ENCODE data around the gene COL12A1.

COL12A1 gene

DNA sequence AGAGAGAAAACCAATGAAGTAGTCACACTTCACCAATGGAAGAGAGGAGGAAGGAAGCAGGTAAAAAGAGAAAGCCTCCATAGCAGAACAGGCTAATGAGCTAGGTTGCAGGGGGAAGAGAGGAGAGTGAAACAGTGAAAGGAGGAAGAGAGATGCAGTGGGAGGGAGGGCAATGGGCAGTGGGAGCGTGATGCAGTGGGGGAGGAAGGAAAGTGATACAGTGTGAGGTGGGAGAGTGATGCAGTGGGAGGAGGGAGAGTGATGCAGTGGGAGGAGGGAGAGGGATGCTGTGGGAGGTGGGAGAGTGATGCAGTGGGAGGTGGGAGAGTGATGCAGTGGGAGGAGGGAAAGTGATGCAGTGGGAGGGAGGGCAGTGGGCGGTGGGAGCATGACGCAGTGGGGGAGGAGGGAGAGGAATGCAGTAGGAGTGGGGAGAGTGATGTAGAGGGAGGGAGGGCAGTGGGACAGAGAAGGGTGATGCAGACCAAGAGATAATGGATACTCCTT is 29.7 kb downstream of the COL12A1 start:
- DNase-seq, result no peak

DNA sequence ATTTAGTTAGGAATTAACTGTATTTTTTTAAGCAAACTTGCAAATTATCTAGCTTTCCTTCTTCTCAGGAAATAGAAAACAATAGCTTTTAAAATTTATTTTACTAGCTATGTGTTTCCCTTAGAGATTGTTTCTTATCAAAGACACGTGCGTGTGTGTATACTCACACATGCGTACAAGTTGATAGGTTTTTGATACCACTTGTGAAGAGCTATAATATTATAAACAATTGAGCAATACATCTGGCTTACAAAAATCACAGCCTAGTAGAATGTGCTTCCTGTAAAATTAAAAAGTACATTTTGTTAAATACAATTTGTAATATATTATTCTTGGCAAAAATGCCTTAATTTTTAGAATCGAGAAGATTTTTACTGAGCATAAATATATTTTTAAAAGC is 33.9 kb downstream of the COL12A1 start:
- DNase-seq, result no peak

DNA sequence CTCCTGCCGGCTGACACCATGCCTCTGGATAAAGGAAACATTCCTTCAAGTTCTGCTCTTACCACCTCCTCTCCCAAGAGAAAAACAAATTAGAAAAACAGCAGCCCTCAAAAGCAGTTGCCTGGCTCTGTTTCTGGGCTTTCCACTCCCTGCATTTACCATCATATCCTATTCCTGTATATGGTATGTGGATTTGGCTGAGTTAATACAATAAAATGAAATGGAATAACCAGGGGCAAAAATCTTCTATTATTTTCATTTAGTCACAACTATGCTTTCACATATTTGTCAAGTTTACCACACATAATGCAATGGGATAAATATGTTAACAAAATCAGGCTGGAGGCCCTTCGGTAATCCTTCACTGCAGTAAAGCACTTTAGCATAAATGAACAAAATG is 34.3 kb downstream of the COL12A1 start:
- no peak for DNase-seq

DNA sequence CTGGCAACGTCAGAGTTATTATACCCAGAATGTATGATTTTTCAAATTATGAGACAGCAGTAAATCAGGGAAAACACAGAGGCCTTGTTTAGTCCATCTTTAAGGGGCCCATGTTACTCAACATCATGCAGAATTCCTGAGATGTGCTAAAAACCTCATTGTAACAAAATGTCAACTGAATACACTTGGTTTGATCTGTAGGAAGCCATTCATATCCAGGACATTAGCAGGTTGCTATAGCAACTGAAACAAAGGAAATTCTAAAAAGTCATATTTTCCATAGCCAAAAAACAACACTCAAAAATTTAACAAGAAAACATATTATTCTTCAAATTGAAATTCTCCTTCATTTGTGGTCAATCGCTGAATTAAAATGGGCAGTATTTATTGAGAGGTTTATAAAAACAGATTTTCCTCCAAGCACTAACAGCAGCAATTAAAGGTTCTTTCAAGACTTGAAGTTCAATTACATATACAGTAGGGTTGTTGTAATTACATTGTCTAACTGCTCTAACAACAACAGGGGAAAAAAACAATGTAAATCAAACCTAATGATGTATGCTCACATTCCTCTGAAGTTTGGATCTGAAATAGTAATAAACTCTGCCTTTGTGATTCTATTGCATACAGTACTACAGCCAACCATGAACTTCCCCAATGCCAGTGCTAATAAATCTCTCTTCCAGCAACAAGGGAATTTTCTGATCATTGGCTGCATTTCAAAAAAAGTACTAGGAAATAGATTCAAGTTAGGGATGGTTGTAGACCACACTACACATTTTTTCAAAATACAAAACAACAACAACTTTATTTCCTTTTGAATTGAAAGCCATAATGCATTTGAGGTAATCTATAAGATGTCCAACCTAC is 34.9 kb downstream of the COL12A1 start:
- no peak for DNase-seq

DNA sequence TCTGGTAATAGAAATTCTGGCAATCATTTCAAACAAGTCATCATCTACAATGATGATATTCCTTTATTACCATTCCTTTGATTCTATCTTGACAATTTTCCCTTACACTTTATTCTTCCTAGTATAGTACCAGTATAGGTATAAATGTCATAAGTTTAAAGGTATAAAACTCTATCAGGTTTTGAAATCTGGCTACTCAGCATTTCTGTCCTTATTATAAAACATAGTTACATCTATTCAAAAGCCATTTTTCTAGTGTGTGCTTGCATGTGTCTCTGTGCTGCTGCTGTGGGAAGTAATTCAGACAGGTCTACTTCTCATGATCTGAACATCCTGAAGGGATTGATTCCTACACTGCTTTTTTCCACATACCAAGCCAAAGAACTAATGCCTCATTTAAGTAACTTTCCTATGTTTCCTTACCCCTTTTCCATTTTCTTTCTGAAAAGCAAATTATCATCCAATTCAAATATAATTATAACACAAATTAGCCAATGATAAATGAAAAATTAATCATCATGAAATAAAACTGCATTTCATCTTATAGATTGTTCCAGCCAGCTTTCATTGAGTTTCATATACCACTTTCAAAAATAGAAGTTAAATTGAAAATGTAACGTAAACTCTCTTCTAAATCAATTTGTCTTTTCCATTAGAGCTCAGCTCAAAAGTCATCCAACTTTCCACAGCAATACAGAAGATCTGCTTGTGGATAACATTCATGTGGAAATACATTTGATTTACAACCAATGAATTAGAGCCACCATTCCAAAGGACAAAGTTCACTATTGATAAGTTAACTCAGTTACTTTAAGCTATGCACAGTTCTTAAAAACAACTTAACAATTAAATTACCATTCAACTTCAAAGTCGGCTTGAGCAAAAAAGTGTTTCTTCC is 35.9 kb downstream of the COL12A1 start:
- DNase-seq, result no peak

DNA sequence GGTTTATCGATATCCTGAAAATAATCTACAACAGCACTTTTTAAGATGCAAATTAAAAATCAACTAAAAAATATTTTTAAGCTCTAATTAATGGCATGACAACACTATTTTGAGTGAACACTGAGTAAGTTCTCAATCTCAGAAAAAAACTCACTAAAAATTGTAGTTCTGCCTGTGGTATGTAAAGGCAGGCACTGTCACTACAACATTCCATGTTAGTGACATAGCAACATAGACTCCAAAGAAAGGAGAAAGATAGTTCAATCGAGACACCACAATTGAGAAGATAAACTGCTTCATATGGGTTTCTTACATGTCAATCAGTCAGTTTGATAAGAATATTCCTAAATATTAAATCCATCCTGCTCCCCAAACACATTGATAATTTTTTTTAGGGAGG is 38.0 kb downstream of the COL12A1 start:
- DNase-seq, result no peak

DNA sequence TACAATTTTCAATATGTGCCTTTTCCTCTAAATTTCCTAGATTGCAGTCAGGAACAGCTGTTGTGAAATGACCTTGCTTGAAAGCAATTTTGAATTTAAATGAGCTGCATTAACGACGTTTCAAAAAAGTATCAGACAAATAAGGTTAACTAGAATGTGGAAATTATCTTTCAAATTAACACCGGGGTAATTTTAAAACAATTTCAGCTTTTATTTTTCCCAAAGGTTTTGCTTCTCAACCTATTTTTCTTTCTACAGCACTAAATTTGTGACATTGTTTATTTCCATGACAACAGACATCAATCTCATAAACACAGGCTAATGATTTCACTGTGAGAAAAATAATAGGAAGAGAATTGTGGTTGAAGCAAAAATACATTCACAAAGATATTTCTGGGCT is 38.5 kb downstream of the COL12A1 start:
- no peak for DNase-seq

DNA sequence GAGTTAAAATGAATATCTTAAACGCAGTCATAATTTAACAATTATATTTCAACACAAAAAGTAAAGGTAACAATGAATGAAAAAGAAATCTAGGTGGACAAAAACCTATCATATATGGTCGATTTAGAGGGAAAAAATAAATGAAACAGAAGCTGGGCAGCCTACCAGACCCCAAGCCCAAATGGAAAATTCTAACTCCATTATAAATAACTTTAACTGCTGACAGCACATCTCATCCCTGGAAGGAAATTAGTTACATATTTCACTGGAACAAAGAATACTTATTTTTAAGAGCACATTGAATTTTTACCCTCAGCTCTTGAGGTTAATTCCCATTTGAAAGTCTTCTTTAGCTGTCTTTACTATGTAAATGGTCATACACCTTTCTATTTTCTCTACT is 39.1 kb downstream of the COL12A1 start:
- no peak for DNase-seq

DNA sequence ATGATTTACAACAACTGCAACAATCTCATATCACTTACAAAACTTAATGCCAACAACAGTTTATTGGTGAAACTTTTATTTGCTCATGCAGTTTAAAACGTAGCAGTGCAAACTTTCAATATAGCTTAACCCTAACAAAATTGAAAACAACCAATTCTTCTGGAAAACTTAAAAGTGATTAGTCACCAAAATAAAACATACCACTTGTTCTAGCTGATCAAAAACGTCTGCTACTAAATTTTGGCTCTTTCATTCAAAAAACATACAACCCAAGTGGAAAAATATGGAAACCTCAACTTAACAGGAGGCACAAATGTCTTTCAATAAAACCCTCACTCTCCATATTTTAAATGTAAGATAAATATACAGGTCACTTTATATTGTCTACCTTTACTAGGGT is 39.6 kb downstream of the COL12A1 start:
- no peak for DNase-seq

DNA sequence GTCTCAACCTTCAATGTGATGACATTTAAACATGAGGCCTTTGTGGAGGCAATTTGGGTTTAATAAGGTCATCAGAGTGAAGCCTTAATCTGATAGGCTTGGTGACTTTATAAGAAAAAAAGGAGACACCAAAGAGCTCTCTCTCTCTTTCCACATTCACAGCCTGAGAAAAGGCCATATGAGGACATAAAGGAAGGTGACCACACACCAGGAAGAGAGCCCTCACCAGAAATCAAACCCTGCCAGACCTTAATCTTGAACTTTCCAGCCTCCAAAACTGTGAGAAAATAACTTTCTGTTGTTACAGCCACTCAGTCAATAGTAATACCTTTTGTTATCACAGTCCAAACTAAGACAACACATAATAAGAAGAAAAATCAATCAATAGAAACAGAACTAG is 47.7 kb downstream of the COL12A1 start:
- DNase-seq, result no peak

DNA sequence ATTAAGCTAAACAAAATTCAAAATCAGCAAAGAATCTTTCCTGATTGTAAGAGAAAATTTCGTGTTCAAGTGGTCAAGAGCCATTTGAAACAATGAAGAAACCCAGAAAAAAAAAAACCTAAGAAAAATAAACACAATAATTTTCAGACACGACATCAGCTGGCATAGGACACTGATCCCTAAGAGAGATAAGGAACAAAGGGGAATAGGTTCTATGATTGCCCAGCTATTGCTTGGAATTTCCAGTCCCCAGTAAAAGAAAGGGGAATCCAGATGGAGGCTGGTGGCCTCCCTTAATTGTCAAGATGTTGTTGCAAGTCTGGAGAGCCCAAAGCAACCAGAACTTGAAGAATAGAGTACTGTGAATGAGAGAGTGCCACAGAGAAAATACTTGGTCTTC is 48.5 kb downstream of the COL12A1 start:
- DNase-seq, result no peak

DNA sequence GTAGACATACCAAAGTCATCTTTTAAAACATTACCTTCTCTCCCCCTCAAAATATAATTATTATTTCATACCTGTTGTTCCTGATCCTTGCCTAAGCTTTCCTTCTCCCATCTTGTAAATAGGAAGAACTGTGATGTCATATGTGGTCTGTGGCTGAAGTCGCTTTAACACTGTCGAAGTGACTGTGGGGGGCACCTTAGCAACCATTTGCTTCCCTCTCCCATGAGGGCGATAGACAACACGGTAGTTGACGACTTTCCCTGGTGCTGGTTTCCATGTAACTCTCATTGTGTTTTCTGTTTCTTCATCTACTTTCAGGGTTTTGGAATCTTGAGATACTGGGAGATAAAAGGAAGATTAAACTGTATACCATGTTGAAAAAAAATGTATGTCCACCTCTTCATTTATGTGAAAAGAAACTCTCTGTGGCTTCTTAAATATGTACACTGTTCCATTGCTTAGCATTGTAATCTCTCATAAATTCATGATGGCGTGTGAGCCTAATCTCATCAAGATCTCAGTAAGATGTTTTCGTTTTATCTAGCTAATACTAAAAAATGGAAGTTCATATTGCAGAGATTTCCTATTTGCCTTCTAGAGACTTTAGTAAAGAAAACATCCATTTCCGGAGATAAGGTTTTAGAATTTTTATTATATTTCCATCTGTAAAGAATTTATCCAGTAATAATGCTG is 49.5 kb downstream of the COL12A1 start:
- DNase-seq, result no peak

DNA sequence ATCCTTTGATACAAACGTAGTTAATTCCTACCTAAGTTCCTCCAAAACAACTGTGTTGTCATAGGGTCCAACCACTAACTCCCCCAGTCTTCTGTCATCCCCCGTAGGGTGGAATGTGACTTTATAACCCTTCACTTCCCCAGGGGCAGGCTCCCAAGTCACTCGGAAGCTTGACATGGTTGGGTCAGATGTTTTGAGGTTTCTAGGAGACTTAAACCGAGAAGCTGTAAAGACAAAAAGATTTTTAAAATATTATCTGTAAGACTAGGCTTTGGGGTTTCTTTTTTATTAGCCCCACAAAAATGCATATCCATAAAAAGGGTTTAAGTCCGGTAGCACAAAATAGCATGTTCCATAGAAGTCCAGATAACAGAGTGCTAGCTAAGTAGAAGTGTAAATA is 50.2 kb downstream of the COL12A1 start:
- DNase-seq, result no peak

DNA sequence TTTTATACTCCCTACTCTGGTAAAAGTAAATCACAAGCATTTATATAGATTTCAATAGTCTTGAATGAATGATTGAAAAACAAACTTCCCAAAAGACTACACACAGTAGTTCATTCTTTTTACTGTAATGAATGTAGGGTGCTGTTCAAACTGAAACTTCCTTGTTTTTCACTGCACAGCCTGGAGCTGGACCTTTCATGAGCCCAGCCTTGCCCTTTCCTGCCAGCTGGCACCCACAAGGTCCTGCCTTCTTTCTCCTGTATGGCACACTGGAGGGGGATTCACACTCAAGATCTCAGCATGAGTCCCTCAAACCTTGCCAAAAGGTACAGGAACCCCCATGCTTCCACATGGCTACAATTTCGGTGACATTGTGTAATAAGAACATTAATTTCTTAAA is 50.9 kb downstream of the COL12A1 start:
- DNase-seq, result no peak

DNA sequence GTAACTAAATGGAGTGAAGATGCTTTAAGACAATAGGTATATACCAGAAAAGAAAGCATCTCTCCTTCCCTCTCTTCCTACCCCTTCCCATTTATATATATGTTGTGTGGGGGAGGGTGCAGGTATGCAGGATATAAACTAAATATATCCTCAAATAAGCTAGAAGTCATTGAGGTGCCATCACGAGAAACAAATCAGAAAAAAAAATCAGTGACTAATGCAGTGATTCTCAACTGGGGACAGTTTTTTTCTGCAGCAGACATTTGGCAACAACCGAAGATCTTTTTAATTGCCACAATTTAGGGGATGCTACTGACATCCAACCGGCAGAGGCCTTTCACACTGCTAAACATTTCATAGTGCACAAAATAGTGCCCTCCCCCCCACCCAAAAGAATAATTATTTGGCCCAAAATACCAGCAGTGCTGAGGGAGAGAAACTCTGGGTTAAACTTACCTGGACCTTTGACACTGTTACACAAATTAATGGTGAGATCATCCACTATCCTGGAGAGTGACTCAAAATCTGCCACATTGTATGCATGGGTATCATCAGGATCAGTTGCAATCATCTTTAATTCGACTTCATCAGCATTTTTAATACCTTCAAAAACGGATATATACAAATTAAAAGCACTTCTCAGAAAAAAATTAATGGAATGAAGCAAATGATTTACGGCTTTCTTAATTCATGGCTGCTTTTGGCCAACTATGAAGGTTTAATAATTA is 55.0 kb downstream of the COL12A1 start:
- DNase-seq, result no peak

DNA sequence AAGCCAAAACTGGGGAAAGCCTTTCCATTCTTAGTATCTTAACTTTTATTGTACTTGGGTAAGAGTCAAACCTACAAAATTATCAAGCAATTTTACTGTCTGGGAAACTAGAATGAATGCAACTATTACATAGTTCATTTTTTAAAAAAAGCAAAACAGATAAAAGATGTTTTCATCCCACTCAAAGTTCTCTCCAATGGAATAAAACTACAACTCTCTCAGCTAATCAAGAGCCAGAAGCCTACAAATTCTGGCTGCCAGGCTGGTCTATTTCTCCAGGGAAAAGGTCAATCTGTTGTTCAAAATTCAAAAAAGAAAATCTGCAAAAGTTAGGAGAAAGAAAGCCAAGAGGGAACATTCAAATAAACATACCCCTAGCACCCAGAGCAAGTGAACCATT is 56.2 kb downstream of the COL12A1 start:
- no peak for DNase-seq

DNA sequence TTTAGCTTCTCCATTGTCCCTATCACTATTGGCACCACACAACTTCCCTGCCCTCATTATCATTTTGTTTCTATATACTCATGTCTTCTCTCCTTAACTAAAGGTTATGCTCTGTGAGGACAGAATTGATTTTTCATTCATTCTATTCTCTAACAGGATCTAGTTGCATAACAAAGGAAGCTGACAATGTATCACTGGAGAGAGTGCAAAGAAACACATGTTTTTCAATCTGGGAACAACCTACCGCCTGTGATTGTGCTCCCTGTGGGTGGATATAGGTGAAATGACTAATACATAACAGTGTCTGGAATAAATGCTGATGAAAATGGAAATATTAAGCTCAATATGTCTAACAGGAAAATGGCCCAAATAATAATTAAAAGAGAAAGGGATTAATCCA is 56.6 kb downstream of the COL12A1 start:
- no peak for DNase-seq

DNA sequence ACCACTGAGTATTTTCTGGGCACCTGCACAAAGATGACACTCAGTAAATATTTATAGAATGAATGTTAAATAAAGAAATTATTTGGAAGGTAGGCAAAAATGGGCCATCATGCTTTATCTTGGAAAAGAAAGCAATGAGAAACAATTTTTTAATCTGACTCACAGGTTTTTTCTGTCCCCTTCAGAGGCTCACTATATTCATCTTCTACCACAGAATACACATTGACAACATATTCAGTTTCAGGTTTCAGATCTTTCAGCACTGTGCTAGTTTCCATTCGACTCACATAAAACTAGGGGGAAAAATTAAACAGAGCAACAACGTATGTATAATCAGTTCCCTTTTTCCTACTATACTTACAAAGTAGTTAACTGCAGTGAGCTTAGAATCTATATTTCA is 58.3 kb downstream of the COL12A1 start:
- DNase-seq, result no peak

DNA sequence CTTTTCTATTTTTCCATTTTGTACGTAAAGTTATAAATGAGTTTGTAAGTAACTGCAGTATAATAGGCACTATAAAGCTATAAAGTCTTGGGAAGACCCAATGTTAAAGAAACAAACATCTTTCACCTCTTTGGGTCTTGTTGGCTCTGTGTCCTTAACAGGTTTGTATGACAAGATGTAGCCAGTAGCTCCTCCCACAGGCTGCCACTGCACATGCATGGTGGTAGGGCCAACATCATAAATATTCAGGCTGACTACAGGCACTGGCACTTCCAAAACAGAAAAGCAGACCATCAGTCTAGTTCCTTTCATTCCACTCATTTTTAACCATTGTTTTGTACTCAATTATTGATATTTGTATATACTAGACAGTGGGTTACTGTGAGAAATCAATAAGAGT is 59.9 kb downstream of the COL12A1 start:
- DNase-seq, result no peak

DNA sequence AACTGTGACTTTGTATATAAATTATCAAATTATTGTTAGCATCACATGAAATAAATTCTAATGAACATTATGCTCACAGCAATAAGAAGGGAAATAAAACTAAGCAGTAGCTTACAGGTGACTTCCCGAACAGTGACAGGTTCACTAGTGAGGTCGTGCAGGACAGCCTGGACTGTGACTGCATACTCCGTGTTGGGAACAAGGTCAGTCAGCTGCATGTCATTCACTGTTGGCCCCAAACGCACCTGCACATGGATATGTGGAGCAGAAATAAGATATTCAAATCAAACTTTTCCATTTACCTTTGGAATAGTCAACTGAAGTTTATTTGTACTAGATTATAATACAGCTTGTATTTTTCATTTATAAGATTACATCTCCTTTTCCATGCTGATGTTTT is 60.6 kb downstream of the COL12A1 start:
- DNase-seq, result no peak

DNA sequence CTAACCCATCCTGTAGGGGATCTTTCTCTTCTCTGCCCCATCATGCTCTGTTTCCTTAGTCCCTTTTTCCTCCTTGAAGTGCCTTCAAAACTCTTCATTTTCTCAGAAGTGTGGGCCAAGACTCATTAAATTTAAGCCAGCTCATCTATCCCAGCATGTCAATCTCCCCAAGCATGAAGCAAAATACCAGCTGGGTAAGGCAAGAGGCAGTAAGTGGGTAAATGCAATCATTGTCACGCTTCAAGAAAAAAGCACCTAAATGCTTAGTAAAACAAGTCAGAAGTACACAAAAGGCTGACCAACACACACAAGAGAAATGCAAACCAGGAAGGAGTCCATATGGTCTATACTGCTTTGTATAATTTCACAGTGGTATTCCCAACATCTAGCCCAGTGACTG is 61.5 kb downstream of the COL12A1 start:
- DNase-seq, result no peak

DNA sequence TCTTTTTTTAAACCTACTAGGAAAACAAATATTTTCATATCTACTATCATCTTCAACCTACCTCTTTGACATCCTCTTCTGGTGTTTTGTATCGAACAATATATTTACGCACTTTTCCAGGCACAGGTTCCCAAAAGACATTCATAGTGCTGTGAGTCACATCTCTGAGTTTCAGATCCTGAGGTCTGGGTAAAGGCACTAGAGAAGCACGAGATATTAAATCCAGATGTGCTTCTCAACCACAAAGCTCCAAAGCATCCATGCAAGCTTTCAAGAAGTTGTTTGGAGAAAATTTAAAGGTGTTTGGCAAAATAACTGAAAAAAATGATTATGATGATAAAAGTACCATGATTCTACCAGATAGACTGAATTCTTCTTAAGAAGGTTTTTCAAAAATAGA is 62.7 kb downstream of the COL12A1 start:
- DNase-seq, result no peak

DNA sequence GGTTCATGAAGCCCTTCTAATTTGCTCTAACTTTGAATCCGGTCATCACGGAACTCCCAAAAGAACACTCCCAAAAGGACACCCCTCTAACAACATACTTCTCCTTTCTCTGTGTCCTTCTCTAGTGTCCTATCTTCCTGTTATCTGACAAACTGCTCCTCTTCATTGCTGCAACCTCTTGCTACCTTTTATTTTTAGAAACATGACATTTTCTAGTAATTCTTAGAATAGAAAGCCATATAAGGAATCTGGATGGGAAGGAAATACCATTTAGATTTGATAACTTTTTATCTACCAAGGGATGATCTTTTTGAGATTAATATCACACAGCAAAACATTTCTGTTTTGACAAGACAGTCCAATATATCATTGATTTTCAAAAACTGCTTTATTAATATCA is 63.1 kb downstream of the COL12A1 start:
- no peak for DNase-seq
